ENCODE data around the gene COL1A2.

The COL1A2 gene

GRCh38 chr7:94410413-94411187 lies 15.9 kb downstream of the COL1A2 start:
- DNase-seq (ENCODE audit: low read depth, low spot score), result no peak
- in situ Hi-C loops (cut with HindIII; ENCODE audit: low sequenced_read_pairs), result no loop called here

GRCh38 chr7:94411188-94411466 lies 16.4 kb downstream of the COL1A2 start:
- no peak overlapping the region for H3K4me3 ChIP-seq (ENCODE audit: low read depth, low read length)
- no peak for TF ChIP-seq CTCF (IDR thresholded peaks at IDR 0.05; ENCODE audit: low read depth, low read length)
- no peak for DNase-seq (ENCODE audit: low read depth, low spot score)
- in situ Hi-C loops (cut with HindIII; ENCODE audit: low sequenced_read_pairs), result no loop called here

More at GRCh38 chr7:94410413-94411187, 15.9 kb downstream of the COL1A2 start:
- no peak for TF ChIP-seq CTCF (IDR thresholded peaks at IDR 0.05; ENCODE audit: low read depth, low read length)
- H3K4me3 ChIP-seq (ENCODE audit: low read depth, low read length), result no peak overlapping the region

GRCh38 chr7:94412762-94413322 lies 18.1 kb downstream of the COL1A2 start:
- H3K4me3 ChIP-seq (ENCODE audit: low read depth, low read length), result no peak overlapping the region
- DNase-seq (ENCODE audit: low read depth, low spot score), result no peak
- in situ Hi-C loops (cut with HindIII; ENCODE audit: low sequenced_read_pairs), result no loop called here
- no peak for TF ChIP-seq CTCF (IDR thresholded peaks at IDR 0.05; ENCODE audit: low read depth, low read length)

DNA sequence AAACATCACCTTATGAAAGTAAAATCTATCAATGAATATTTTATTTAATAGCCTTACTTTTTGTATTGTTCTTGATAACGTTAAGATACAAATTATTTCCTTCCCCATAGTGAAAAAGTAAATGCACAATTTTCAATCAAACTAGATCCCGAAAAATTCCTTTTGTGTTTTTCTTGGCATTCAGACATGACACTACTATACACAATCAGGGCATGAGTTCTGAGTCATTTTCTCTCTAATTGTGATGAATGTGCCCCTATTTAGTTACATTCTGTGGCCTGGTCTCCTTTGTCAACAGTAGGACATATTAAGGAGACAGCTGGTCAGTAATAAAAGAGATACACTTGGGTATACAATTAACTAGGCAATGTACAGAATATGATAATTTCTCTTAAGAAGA lies 19.8 kb downstream of the COL1A2 start:
- TF ChIP-seq CTCF (IDR thresholded peaks at IDR 0.05; ENCODE audit: low read depth, low read length), result no peak
- in situ Hi-C loops (cut with HindIII; ENCODE audit: low sequenced_read_pairs), result no loop called here
- peak; percentile 66 for DNase-seq (ENCODE audit: low read depth, low spot score)
- H3K4me3 ChIP-seq (ENCODE audit: low read depth, low read length), result no peak overlapping the region

- H3K4me3 ChIP-seq (ENCODE audit: low read depth, low read length), result no peak overlapping the region
- DNase-seq (ENCODE audit: low read depth, low spot score), result no peak
- in situ Hi-C loops (cut with HindIII; ENCODE audit: low sequenced_read_pairs), result no loop called here
- TF ChIP-seq CTCF (IDR thresholded peaks at IDR 0.05; ENCODE audit: low read depth, low read length), result no peak
Observed at GRCh38 chr7:94414980-94415379, 20.3 kb downstream of the COL1A2 start.

DNA sequence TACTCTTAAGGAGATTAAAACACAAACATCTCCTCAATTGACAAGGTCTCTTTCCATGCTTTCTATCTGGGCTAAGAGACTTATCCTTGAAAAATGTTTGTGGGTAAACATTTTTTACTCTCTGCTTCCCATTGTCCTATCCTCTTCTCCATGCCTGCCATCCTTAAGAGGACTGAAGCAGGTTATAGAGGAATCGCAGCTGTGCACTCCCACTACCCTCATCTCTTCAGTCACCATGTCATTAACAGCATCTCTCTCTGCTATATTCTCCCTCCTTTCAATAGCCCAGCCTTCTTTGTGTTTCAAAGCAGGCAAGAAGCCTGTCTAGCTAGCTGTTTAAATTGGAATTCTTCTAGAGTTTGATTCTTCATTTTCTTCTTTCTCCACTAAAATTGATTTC lies 22.6 kb downstream of the COL1A2 start:
- no peak for DNase-seq (ENCODE audit: low read depth, low spot score)
- TF ChIP-seq CTCF (IDR thresholded peaks at IDR 0.05; ENCODE audit: low read depth, low read length), result no peak
- no peak overlapping the region for H3K4me3 ChIP-seq (ENCODE audit: low read depth, low read length)
- in situ Hi-C loops (cut with HindIII; ENCODE audit: low sequenced_read_pairs), result no loop called here

All from astrocyte of the spinal cord (primary cell).